Measurements from ENCODE around the gene XPO5. TPM values are rescaled to one million over a fixed set of nuclear protein-coding genes. Genes with fewer than 3 reads are reported as not detected.

XPO5 gene
- total and polyA plus RNA-seq, 12 donors: 10.9 to 70.6 (median 21.9) TPM

DNA sequence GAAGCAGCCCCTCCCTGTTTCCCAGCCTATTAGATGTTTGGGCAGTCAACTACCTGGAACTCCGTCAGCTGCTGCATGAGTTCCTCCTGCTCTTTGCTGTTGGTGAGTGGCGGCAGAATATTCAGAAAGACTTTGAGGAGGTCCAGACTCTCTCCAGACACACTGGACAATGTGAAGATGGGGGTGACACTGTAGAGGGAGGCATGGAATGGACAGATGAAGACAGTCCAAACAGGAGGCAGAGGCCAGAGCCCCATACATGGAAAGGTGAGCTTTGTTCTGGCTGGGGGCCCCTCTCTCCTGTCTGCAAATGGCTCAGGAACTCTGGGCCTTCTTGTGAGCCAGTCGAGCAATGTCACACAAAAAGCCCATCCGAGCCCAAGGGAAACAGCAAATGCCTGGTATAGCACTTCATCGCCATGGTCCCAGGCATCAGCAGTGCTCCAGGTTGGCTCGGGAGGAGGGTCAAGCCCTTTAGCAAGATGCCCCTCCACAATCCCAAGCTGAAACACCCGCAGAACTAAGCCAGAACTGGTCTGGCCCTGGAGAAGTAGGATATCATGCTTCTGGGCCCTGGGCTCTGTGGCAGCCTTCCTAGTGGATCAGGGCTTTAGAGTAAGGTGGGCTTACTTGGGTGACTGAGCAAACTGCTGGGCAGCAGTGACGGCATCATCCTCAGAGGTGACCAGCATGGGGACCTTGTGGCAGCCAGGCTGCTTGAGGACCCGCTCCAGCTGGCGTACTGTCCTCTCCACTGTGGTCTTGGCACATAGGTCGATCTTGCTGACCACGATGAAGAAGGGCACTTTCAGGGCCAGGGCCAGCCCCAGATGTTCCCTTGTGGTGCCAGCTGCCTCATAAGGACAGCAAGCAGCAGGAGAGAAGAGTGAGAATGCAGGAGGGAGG, 48.3 kb upstream of the XPO5 start:
- 84 to 92% (median 88%) methylated on average over 4 to 12 of the region's 12 CpGs for WGBS, 4 donors
- Histone ChIP-seq H3K9me3 (replicated peaks in 1 of 3) (no peaks in the 10 kb centered on the region), H3K4me1 (replicated peaks in 1 of 2) (peaks cover 9 to 18% of the 10 kb centered on the region in 2 donors), H3K27me3 (no peaks in the 10 kb centered on the region), H3K4me3 (no peak overlapping the region), H3K36me3 (replicated peaks in 1 of 2) (peaks cover 0 to 62% of the 10 kb centered on the region in 2 donors), H3K27ac (no peak overlapping the region)
- peak in 1 of 7 donors; percentile 53 for DNase-seq
- no peak for TF ChIP-seq POLR2A (IDR thresholded peaks at IDR 0.05)
- intact Hi-C loops (cut with DNase I): no loop called here

DNA sequence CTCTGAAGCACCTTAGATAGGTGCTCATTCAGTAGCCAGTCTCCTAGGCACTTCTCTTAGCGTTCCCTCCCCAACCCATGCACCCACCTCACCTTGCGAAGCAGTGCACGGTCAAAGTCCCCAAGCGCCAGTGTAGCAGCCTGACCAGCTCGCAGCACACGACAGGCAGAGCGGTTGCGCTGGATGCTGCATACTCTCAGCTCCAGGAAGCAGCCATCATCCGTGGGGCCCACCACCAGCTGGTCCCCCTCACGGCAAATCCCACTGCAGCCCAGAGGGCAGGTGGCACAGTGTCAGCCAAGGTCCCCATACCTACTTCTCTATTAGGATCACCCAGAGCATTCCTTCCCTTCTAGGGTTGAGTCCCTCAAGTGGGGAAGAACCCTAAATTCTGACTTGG, 46.7 kb upstream of the XPO5 start:
- no peaks in the 10 kb centered on the region for H3K27me3 ChIP-seq
- H3K27ac ChIP-seq: no peak overlapping the region
- no peak overlapping the region for H3K4me3 ChIP-seq
- 91 to 96% (median 94%) methylated on average over 5 to 10 of the region's 10 CpGs for WGBS, 4 donors
- no peaks in the 10 kb centered on the region for H3K9me3 ChIP-seq (replicated peaks in 1 of 3)
- DNase-seq: peak in 1 of 7 donors; percentile 50
- peaks cover 0 to 62% of the 10 kb centered on the region in 2 donors for H3K36me3 ChIP-seq (replicated peaks in 1 of 2)
- intact Hi-C loops (cut with DNase I): no loop called here
- peaks cover 2 to 11% of the 10 kb centered on the region in 2 donors for H3K4me1 ChIP-seq (replicated peaks in 1 of 2)
- no peak for TF ChIP-seq POLR2A (IDR thresholded peaks at IDR 0.05)
- TF ChIP-seq, protein P1, sequence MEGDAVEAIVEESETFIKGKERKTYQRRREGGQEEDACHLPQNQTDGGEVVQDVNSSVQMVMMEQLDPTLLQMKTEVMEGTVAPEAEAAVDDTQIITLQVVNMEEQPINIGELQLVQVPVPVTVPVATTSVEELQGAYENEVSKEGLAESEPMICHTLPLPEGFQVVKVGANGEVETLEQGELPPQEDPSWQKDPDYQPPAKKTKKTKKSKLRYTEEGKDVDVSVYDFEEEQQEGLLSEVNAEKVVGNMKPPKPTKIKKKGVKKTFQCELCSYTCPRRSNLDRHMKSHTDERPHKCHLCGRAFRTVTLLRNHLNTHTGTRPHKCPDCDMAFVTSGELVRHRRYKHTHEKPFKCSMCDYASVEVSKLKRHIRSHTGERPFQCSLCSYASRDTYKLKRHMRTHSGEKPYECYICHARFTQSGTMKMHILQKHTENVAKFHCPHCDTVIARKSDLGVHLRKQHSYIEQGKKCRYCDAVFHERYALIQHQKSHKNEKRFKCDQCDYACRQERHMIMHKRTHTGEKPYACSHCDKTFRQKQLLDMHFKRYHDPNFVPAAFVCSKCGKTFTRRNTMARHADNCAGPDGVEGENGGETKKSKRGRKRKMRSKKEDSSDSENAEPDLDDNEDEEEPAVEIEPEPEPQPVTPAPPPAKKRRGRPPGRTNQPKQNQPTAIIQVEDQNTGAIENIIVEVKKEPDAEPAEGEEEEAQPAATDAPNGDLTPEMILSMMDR (IDR thresholded peaks at IDR 0.05): no peak

DNA sequence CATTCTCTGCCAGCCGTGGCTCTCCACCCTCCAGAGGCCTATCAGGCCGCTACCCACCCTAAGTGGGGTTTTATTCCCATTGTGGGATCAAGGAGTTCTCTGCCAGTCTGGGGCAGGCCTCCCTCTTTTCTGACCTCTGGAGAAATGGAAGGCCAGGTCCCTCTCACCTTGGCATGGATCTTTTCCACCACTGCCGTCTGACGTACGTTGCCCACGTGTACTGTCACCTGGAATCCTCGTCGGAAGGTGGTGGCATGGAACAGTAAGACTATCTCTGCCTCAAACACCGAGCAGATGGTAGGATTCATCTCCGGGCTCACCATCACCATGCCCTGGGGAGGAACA, 46.0 kb upstream of the XPO5 start:
- 94 to 98% (median 96%) methylated on average over 8 to 10 of the region's 10 CpGs for WGBS, 4 donors
- no peak for TF ChIP-seq POLR2A (IDR thresholded peaks at IDR 0.05)
- TF ChIP-seq, protein P1 (IDR thresholded peaks at IDR 0.05): no peak
- Histone ChIP-seq H3K27me3 (no peaks in the 10 kb centered on the region), H3K36me3 (replicated peaks in 1 of 2) (peaks cover 0 to 62% of the 10 kb centered on the region in 2 donors), H3K9me3 (replicated peaks in 1 of 3) (no peaks in the 10 kb centered on the region), H3K27ac (no peak overlapping the region), H3K4me3 (no peak overlapping the region), H3K4me1 (replicated peaks in 1 of 2) (peaks cover 0 to 4% of the 10 kb centered on the region in 2 donors)
- DNase-seq: peak in 1 of 7 donors; percentile 47
- intact Hi-C loops (cut with DNase I): no loop called here

DNA sequence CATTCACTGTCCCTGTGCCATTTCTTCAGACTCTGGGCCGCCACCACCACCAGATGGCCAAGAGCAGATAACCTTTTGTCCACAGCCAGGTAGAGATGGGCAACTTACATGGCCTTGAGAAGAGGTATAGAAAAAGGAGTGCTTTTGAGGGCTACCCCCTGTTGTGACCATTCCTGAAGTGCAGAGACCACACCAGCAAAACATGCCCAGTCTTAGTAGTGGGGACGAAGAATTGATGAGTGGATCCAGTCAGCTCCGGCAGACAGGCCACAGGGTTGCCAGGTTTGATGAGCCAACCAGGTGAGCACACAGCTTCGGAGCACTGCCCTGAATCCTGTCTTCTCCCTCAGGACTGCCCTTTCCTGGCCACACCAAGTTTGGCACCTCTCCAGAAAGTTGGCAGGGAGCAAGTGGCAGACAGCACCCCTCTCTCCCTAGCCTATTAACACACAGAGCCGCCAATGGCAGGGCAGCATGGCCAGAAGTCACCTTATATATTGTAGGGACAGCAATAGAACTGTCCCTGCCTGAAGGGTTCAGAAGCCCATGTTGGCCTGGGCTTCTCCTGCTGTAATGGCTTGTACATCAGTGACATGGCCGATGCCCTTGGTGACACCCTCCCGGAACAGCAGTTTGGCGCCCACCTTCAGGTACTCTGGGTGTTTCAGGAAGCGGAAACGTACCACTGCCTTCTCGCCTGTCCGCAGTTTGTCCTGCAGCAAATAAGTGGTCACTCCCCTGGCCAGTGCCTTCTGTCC, 45.4 kb upstream of the XPO5 start:
- H3K36me3 ChIP-seq (replicated peaks in 1 of 2): peaks cover 0 to 62% of the 10 kb centered on the region in 2 donors
- peak in 1 of 7 donors; percentile 54 for DNase-seq
- no peak for TF ChIP-seq POLR2A (IDR thresholded peaks at IDR 0.05)
- TF ChIP-seq, protein P1 (IDR thresholded peaks at IDR 0.05): no peak

More for the DNA sequence above, 45.4 kb upstream of the XPO5 start:
- Histone ChIP-seq H3K9me3 (replicated peaks in 1 of 3) (no peaks in the 10 kb centered on the region), H3K4me1 (replicated peaks in 1 of 2) (no peaks in the 10 kb centered on the region), H3K27ac (no peak overlapping the region), H3K4me3 (no peak overlapping the region), H3K27me3 (no peaks in the 10 kb centered on the region)
- WGBS, 4 donors: 93 to 100% (median 94%) methylated on average over 3 to 12 of the region's 12 CpGs
- intact Hi-C loops (cut with DNase I): no loop called here

Measured in adrenal gland (tissue), 12 donors.